GM12865 (cell line): Measurements from ENCODE around the gene ABCG2.

ENCODE experiments used
- DNase-seq: peaks from one replicate; pipeline ENCODE4 v3.0.0; 2010; ENCODE audit warnings: low read depth
- H3K4me3 ChIP-seq: 2 replicates; pipeline ENCODE4 v1.5.1; 2011; ENCODE audit warnings: mild to moderate bottlenecking, low read depth, low read length, control low read depth
- CTCF ChIP-seq: IDR thresholded peaks from 2 replicates; pipeline ENCODE4 v1.5.1; 2011; ENCODE audit warnings: low read length, control low read depth, low read depth, inconsistent platforms; ENCODE audit not compliant: insufficient read depth; ENCODE audit errors: missing control alignments

The ABCG2 gene

GRCh38 chr4:88087004-88087403 lies 71.4 kb downstream of the ABCG2 start:
- no peak for TF ChIP-seq CTCF
- no peak overlapping the region for H3K4me3 ChIP-seq

GRCh38 chr4:88080626-88081025 lies 77.8 kb downstream of the ABCG2 start:
- H3K4me3 ChIP-seq: no peak overlapping the region
- no peak for TF ChIP-seq CTCF
- DNase-seq: no peak

More at GRCh38 chr4:88087004-88087403, 71.4 kb downstream of the ABCG2 start:
- no peak for DNase-seq

DNA sequence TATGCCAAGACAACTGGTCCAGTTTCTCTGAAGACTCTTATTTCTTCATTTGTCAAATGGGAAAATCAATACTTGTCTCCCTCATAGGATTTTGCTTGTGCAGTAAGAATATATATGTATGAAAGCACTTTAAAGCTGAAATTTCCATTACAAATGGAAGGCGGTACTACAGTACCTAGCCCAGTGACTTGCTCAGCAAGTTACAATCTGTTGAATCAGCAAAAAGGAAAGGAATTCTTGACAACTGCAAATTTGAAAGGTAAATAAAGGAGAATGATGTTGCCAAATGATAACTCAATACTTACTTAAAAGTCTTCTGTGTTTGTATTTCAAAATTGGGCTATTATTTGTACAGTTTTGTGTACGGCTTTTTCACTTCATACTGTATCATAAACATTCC lies 79.9 kb downstream of the ABCG2 start:
- TF ChIP-seq CTCF: no peak
- no peak overlapping the region for H3K4me3 ChIP-seq
- DNase-seq: no peak

GRCh38 chr4:88077911-88078524 lies 80.4 kb downstream of the ABCG2 start:
- DNase-seq: no peak
- no peak overlapping the region for H3K4me3 ChIP-seq
- no peak for TF ChIP-seq CTCF

DNA sequence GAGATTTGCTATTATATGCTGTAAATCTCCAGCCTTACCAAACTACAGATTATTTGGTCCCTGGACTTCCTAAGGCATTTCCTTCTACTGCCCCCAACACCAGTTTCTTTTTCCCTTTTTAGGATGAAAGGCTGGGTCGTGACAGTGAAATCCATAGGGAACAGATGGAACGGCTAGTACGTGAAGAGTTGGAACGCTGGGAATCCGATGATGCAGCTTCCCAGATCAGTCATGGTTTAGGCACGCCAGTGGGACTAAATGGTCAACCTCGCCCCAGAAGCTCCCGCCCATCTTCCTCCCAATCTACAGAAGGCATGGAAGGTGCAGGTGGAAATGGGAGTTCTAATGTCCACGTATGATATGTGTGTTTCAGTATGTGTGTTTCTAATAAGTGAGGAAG lies 83.1 kb downstream of the ABCG2 start:
- no peak for DNase-seq
- no peak for TF ChIP-seq CTCF
- no peak overlapping the region for H3K4me3 ChIP-seq

DNA sequence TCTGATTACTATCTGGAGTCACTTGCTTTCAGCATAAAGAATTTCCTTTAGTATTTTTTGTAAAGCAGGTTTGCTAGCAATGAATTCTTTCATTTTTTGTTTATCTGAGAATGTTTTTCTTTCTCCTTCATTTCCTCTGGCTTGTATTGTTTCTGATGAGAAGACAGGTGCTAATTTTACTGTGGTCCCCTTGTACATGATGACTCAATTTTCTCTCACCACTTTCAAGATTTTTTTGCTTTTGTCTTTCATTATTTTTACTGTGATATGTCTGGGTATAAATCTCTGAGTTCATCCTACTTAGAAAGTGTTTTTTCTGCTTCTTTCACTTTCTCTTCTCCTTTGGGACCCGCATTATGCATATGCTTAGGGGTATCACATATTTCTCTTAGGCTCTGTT lies 88.4 kb downstream of the ABCG2 start:
- no peak for DNase-seq
- no peak for TF ChIP-seq CTCF
- H3K4me3 ChIP-seq: no peak overlapping the region

GRCh38 chr4:88064410-88064809 lies 94.0 kb downstream of the ABCG2 start:
- no peak for DNase-seq
- no peak for TF ChIP-seq CTCF
- no peak overlapping the region for H3K4me3 ChIP-seq
